Left ventricle myocardium inferior (tissue), 1 donor: ENCODE data around the gene BEND5. TPM values are rescaled to one million over a fixed set of nuclear protein-coding genes. Genes with fewer than 3 reads are reported as not detected.

Experiments
- DNase-seq: peaks from one replicate; pipeline ENCODE4 v3.0.0-alpha.2; 2020
- H3K27ac ChIP-seq: fragments of 200-600 bp; replicated peaks from 2 replicates; pipeline ENCODE4 v1.8.0; 2021
- H3K27me3 ChIP-seq: fragments of 200-600 bp; 2 replicates; pipeline ENCODE4 v1.8.0; 2021; ENCODE audit warnings: low read depth
- H3K36me3 ChIP-seq: fragments of 200-600 bp; 2 replicates; pipeline ENCODE4 v1.8.0; 2021
- H3K4me1 ChIP-seq: fragments of 200-600 bp; 2 replicates; pipeline ENCODE4 v1.8.0; 2021
- H3K4me3 ChIP-seq: fragments of 200-600 bp; 2 replicates; pipeline ENCODE4 v1.8.0; 2021; ENCODE audit warnings: mild to moderate bottlenecking, moderate library complexity
- H3K9me3 ChIP-seq: fragments of 200-600 bp; replicated peaks from 2 replicates; pipeline ENCODE4 v1.8.0; 2021
- CTCF ChIP-seq: fragments of 200-600 bp; IDR thresholded peaks from 2 replicates; pipeline ENCODE4 v1.8.0; 2021; ENCODE audit warnings: antibody characterized with exemption, mild to moderate bottlenecking, borderline replicate concordance
- intact Hi-C: fragments of 100-400 bp; cut with micrococcal nuclease; formaldehyde crosslinking; loops from one replicate; pipeline ENCODE4 v1.11.0; 2022
- total RNA-seq: library from RNA; stranded (reverse); fragmentation: NEBNext Ultra II Directional; extraction: Animal tissue kit (Norgen Biotek cat#: 25700); gene quantifications from one replicate; pipeline ENCODE4 v1.2.1, GENCODE V29; 2021
- donor health status: DM: no; HTN: yes; CAD: no; lungs with severe emphysema.

The BEND5 gene
- total RNA-seq, 1 donor from 2014 or later, result 4.2 TPM

DNA sequence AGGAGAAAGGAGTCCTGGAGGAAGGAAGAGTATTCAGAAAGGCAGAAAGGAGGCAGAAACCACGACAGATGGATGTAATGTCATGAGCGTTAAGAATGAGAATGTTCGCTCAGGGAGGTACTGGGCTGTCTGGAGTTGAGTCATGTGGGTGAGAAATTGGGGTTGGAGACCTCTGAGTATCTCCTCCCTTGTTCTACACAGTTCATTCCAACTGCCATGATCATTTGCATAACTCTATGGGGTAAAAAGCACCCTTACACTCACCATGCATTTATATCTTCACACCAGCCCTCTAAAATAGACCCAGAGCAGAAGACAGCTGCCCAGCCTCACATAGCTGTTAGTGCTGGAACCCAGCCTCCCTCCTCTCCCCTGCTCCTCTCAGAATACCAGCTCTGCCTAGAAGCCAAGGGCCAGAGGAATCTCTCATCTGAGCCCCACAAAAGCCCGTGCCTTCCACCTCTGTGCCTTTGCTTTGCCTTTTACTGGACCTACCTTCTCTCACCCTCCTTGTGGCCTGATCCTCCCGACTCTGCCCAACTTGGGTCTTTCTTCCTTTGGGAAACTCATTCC lies 85.2 kb downstream of the BEND5 start:
- H3K27ac ChIP-seq, result no peak overlapping the region
- H3K4me1 ChIP-seq, result no peaks in the 10 kb centered on the region
- H3K9me3 ChIP-seq, result no peaks in the 10 kb centered on the region
- H3K4me3 ChIP-seq, result no peak overlapping the region
- TF ChIP-seq CTCF, result no peak
- peaks cover 69% of the 10 kb centered on the region for H3K27me3 ChIP-seq
- H3K36me3 ChIP-seq, result no peaks in the 10 kb centered on the region
- intact Hi-C loops, result loop anchor here (10.0 kb wide), 1 partner anchor 117 kb away; no protein-coding TSS in a partner anchor
- DNase-seq, result no peak

DNA sequence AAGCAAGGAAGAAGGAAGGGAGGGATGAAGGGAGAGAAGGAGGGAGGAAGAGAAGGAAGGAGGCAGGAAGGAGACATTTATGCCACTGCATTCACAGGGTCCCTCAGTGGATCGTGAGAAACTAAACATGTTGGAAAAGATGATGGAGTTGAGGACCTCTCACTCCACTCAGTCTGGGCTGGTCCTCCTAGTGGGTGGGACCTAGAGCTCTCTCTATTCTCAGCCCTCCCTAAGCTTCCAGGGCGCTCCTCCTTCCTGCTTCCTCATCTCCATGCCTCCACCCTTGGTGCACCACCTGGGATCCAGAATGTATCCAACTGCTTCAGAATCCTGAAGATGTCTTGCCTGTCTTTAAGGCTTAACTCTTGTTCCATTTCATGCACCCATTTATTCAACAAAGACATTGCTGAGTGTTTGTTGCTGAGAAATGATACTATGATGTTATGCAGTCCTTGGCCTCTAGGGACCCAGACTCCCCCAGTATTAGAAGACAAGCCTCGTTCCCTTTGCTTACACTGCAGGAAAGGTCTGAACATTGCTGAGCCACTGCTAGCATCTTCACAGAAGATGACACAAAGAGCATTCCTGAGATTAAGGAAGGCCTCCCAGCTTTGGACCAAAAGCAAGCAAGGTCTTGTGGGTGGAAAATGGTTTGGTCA lies 88.5 kb downstream of the BEND5 start:
- Histone ChIP-seq H3K9me3 (no peaks in the 10 kb centered on the region), H3K27ac (no peak overlapping the region), H3K4me1 (no peaks in the 10 kb centered on the region), H3K36me3 (no peaks in the 10 kb centered on the region), H3K27me3 (peaks cover 54% of the 10 kb centered on the region), H3K4me3 (no peak overlapping the region)
- intact Hi-C loops, result no loop called here
- no peak for DNase-seq
- TF ChIP-seq CTCF, result no peak

DNA sequence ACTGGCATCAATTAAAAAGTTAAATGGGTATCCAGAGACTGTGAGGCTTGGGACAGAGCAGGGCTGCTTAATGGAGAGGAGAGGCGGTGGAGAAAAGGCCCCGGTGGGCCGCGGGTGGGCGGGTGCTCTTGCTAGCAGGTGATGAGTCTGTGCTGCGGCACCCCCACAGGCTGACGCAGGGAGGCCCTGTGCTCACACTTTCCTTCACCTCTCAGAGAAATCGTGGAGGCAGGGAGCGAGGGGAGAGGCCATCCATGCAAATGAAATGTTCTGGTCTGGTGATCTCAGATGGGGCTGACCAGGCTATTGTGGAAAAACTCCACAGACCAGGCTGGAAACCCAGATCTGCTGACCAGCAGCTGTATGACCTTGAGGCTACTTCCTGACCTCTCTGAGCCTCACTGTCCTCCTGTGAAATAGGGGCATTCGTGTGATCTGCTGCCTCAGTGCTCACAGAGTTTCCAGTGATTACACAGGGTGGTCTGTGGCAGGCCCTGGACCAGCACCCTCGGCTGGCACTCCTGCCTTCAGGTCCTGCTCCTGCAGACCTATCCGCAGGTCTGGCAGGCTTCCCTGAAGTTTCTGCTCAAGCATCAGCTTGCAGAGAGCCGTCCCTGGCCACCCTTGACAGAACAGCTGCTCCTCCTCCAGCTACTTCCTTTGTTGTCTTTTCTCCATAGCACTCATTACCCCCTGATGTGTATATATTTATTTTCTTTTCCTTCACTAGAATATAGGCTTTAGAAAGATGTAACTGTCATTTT lies 89.2 kb downstream of the BEND5 start:
- TF ChIP-seq CTCF, result no peak
- Histone ChIP-seq H3K36me3 (no peaks in the 10 kb centered on the region), H3K4me1 (no peaks in the 10 kb centered on the region), H3K4me3 (no peak overlapping the region), H3K9me3 (no peaks in the 10 kb centered on the region), H3K27me3 (peaks cover 46% of the 10 kb centered on the region), H3K27ac (no peak overlapping the region)
- intact Hi-C loops, result no loop called here
- DNase-seq, result no peak

GRCh38 chr1:48686159-48686558 lies 90.5 kb downstream of the BEND5 start:
- no peaks in the 10 kb centered on the region for H3K36me3 ChIP-seq
- no peak overlapping the region for H3K4me3 ChIP-seq
- H3K4me1 ChIP-seq, result no peaks in the 10 kb centered on the region
- H3K27me3 ChIP-seq, result peaks cover 33% of the 10 kb centered on the region
- H3K9me3 ChIP-seq, result no peaks in the 10 kb centered on the region
- intact Hi-C loops, result no loop called here
- no peak for TF ChIP-seq CTCF
- DNase-seq, result no peak
- no peak overlapping the region for H3K27ac ChIP-seq

- H3K4me1 ChIP-seq, result no peaks in the 10 kb centered on the region
- DNase-seq, result no peak
- no peaks in the 10 kb centered on the region for H3K9me3 ChIP-seq
- intact Hi-C loops, result no loop called here
- H3K4me3 ChIP-seq, result no peak overlapping the region
- H3K36me3 ChIP-seq, result no peaks in the 10 kb centered on the region
- H3K27ac ChIP-seq, result no peak overlapping the region
- H3K27me3 ChIP-seq, result peaks cover 22% of the 10 kb centered on the region
- no peak for TF ChIP-seq CTCF
Measured at GRCh38 chr1:48684381-48684780, 92.3 kb downstream of the BEND5 start.
